ENCODE results near the gene PLA2G3.

DNA sequence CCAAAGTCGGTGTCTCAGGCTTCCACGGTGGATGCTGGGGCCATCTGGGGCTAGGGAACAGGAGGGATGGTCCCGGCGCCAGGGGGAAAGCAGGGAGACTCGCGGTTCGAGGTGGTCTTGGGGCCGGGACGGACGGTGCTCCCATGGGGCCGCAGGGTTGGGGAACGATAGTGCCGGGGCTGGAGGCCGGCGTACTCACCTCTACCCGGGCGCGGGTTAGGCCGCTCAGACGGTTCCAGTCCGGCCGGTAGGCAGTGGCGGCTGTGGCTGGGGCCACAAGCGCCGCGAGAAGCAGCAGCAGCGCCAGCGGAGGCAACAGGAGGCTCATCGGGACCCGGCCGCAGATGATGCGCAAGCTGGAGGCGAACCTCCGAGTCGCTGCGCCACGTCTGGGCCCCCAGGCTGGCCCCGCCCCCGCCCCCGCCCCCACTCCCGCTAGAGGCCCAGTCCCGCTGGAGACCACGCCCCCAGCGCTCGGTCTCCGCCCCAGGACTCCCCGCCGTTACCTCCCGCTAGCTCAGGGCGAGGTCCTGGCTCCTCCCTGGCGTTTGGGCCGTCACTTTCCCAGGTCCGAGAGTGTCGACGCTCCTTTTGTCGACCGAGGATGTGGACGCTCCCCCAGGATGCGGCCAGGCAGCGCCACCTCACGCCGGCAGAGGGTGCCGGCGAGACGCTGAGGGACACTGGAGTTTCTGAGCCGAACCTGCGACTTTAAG is 33.0 kb downstream of the PLA2G3 start, which contains the start of gene SELENOM:
- TF ChIP-seq, protein P1, sequence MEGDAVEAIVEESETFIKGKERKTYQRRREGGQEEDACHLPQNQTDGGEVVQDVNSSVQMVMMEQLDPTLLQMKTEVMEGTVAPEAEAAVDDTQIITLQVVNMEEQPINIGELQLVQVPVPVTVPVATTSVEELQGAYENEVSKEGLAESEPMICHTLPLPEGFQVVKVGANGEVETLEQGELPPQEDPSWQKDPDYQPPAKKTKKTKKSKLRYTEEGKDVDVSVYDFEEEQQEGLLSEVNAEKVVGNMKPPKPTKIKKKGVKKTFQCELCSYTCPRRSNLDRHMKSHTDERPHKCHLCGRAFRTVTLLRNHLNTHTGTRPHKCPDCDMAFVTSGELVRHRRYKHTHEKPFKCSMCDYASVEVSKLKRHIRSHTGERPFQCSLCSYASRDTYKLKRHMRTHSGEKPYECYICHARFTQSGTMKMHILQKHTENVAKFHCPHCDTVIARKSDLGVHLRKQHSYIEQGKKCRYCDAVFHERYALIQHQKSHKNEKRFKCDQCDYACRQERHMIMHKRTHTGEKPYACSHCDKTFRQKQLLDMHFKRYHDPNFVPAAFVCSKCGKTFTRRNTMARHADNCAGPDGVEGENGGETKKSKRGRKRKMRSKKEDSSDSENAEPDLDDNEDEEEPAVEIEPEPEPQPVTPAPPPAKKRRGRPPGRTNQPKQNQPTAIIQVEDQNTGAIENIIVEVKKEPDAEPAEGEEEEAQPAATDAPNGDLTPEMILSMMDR (optimal IDR thresholded peaks at IDR 0.05 in 1 of 3, IDR thresholded peaks at IDR 0.05 in 1 of 3, conservative IDR thresholded peaks at IDR 0.05 in 1 of 3; ENCODE audit: extremely low read depth in 1 of 3, insufficient read depth in 2 of 3, low read length in 3 of 3), result peak; percentile 86 to 94 (median 90)
- TF ChIP-seq EZH2 (IDR thresholded peaks at IDR 0.05; ENCODE audit: low read length), result no peak
